Measurements from ENCODE around the gene DIP2C. TPM values are rescaled to one million over a fixed set of nuclear protein-coding genes. Genes with fewer than 3 reads are reported as not detected.
"Not testable (repeated sequence)": the region's sequence is repeated elsewhere in the genome, so short reads cannot be mapped to it uniquely, and the experiment has no call there.

Gene DIP2C
- total RNA-seq, 4 donors from 2014 or later = 13.4 to 32.0 (median 18.4) TPM

DNA sequence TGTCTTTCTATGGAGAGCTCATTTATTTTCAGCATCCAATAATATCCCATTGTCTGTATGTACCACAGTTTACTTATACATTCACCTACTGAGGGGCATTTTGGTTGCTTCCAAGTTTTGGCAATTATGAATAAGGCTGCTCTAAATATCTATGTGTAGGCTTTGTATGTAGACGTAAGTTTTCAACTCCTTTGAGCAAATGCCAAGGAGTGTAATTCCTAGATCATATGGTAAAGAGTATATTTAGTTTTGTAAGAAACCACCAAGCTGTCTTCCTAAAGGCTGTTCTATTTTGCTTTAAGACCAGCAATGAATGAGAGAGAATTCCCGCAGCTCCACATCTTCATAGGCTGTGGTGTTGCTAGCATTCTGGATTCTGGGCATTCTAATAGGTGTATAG lies 259.8 kb downstream of the DIP2C start:
- no peaks in the 10 kb centered on the region for H3K36me3 ChIP-seq
- H3K4me1 ChIP-seq = peaks cover 0 to 12% (median 3%) of the 10 kb centered on the region in 4 donors
- H3K9me3 ChIP-seq = no peaks in the 10 kb centered on the region
- in situ Hi-C loops (cut with MboI; ENCODE audit: low pct_ligation_motif_present in 1 of 4, low pct_unique_long_range_greater_than_20kb in 1 of 4, low sequenced_read_pairs in 3 of 4) = no loop called here
- intact Hi-C loops (cut with DNase I; ENCODE audit: low total_unique reads) = no loop called here
- TF ChIP-seq POLR2A (IDR thresholded peaks at IDR 0.05) (no peak), EP300 (IDR thresholded peaks at IDR 0.05; ENCODE audit: low read depth) (no peak), POLR2AphosphoS5 (IDR thresholded peaks at IDR 0.05) (no peak)
- TF ChIP-seq, protein P1, sequence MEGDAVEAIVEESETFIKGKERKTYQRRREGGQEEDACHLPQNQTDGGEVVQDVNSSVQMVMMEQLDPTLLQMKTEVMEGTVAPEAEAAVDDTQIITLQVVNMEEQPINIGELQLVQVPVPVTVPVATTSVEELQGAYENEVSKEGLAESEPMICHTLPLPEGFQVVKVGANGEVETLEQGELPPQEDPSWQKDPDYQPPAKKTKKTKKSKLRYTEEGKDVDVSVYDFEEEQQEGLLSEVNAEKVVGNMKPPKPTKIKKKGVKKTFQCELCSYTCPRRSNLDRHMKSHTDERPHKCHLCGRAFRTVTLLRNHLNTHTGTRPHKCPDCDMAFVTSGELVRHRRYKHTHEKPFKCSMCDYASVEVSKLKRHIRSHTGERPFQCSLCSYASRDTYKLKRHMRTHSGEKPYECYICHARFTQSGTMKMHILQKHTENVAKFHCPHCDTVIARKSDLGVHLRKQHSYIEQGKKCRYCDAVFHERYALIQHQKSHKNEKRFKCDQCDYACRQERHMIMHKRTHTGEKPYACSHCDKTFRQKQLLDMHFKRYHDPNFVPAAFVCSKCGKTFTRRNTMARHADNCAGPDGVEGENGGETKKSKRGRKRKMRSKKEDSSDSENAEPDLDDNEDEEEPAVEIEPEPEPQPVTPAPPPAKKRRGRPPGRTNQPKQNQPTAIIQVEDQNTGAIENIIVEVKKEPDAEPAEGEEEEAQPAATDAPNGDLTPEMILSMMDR (IDR thresholded peaks at IDR 0.05) = no peak
- WGBS, 2 donors (ENCODE audit: low coverage in 1 of 2) = 98 to 100% methylated on average over 1 to 2 of the region's 2 CpGs
- H3K4me3 ChIP-seq = no peak overlapping the region
- no peaks in the 10 kb centered on the region for H3K27me3 ChIP-seq
- no peak for DNase-seq
- H3K27ac ChIP-seq = no peak overlapping the region

DNA sequence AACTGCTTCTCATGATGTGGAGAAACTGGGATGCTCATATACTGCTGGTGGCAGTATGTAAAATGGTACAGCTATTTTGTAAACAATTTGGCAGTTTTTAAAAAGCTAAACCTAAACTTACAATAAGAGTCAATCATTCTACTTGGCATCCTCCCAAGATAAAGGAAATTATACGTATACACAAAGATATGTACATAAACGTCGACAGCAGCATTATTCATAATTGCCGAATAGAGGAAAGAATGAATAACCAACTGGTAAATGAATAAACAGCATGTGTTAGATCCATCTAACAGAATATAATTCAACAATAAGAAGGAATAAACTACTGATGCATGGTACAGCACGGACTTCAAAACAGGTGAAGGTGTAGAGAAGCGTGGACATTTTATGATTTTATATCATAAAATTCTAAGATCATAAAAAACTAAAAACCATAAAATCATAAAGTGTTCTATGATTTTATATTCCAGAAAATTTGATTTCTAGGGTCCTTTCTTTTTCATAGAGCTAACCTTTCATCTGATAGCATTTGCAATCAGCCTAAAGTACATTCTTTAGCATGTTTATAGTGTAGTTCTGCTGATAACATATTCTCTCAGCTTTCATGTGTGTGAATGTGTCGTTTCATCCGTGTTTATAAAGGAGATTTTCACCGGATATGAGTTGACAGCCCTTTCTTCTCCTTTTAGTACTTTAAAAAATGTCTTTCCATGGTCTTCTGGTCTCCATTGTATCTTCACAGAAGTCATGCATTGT lies 261.5 kb downstream of the DIP2C start:
- H3K27me3 ChIP-seq = no peaks in the 10 kb centered on the region
- intact Hi-C loops (cut with DNase I; ENCODE audit: low total_unique reads) (no loop called here), in situ Hi-C loops (cut with MboI; ENCODE audit: low pct_ligation_motif_present in 1 of 4, low pct_unique_long_range_greater_than_20kb in 1 of 4, low sequenced_read_pairs in 3 of 4) (no loop called here)
- WGBS, 2 donors (ENCODE audit: low coverage in 1 of 2) = 38 to 49% methylated on average over 9 of the region's 9 CpGs
- H3K4me3 ChIP-seq = no peak overlapping the region
- no peak for DNase-seq
- H3K27ac ChIP-seq = no peak overlapping the region
- H3K4me1 ChIP-seq = peaks cover 0 to 12% (median 3%) of the 10 kb centered on the region in 4 donors
- H3K9me3 ChIP-seq = no peaks in the 10 kb centered on the region
- TF ChIP-seq POLR2AphosphoS5 (IDR thresholded peaks at IDR 0.05) (no peak), POLR2A (IDR thresholded peaks at IDR 0.05) (no peak)
- no peaks in the 10 kb centered on the region for H3K36me3 ChIP-seq

DNA sequence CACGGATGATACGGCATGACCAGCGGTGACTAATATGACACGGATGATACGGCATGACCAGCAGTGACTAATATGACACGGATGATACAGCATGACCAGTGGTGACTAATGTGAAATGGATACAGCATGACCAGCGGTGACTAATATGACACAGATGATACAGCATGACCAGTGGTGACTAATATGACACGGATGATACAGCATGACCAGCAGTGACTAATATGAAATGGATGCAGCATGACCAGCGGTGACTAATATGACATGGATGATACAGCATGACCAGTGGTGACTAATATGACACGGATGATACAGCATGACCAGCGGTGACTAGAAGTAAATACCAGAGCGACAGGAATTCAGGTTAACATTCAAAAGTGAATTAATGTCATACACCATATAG lies 264.1 kb downstream of the DIP2C start:
- H3K27me3 ChIP-seq; H3K36me3 ChIP-seq; in situ Hi-C loops (cut with MboI; ENCODE audit: low pct_ligation_motif_present in 1 of 4, low pct_unique_long_range_greater_than_20kb in 1 of 4, low sequenced_read_pairs in 3 of 4); H3K9me3 ChIP-seq; H3K4me3 ChIP-seq; H3K27ac ChIP-seq; DNase-seq; intact Hi-C loops (cut with DNase I; ENCODE audit: low total_unique reads): not testable (repeated sequence)
- peaks cover 0 to 12% (median 3%) of the 10 kb centered on the region in 4 donors for H3K4me1 ChIP-seq
- 94 to 95% methylated on average over 12 of the region's 12 CpGs for WGBS, 2 donors (ENCODE audit: low coverage in 1 of 2)

DNA sequence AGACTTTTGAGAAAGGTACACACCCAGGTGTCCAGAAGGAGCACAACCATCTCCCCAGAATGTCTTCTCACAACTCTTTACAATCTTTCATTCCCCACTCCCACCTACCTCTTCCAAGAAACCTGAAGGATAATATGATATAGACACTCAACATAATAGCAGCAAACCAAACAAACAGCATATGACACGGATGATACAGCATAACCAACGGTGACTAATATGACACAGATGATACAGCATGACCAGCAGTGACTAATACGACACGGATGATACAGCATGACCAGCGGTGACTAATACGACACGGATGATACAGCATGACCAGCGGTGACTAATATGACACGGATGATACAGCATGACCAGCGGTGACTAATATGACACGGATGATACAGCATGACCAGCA lies 264.7 kb downstream of the DIP2C start:
- H3K27ac ChIP-seq; H3K4me3 ChIP-seq; H3K9me3 ChIP-seq; H3K36me3 ChIP-seq; intact Hi-C loops (cut with DNase I; ENCODE audit: low total_unique reads); DNase-seq; H3K27me3 ChIP-seq; in situ Hi-C loops (cut with MboI; ENCODE audit: low pct_ligation_motif_present in 1 of 4, low pct_unique_long_range_greater_than_20kb in 1 of 4, low sequenced_read_pairs in 3 of 4): not testable (repeated sequence)
- WGBS, 2 donors (ENCODE audit: low coverage in 1 of 2) = 93% methylated on average over 8 of the region's 11 CpGs; no CpG with 5 or more reads in 1 of the 2 donors
- H3K4me1 ChIP-seq = peaks cover 0 to 12% (median 3%) of the 10 kb centered on the region in 4 donors

DNA sequence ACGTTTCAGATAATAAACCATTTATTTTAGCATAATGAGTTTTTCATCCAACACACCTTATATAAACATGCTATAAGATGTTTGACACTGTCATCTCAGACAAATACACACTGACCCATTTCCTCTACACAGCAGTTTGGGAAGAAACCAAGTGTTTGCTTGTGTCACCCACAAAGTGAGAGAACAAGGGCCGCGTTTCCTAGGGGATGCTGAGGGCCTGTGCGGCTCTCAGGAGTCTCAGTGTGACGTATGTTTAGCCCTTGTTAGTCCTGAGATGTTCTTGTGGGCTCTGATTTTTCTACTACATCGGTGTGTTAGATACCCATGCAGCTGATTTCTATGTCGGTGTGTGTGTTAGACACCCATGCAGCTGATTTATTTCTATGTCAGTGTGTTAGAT lies 266.3 kb downstream of the DIP2C start:
- TF ChIP-seq EP300 (IDR thresholded peaks at IDR 0.05; ENCODE audit: low read depth) = no peak
- TF ChIP-seq, protein P1 (IDR thresholded peaks at IDR 0.05) = no peak
- no peak for TF ChIP-seq POLR2AphosphoS5 (IDR thresholded peaks at IDR 0.05)
- no peak for TF ChIP-seq POLR2A (IDR thresholded peaks at IDR 0.05)
- Histone ChIP-seq H3K27ac (no peak overlapping the region), H3K36me3 (no peaks in the 10 kb centered on the region), H3K4me3 (no peak overlapping the region), H3K4me1 (peaks cover 0 to 6% (median under 1%) of the 10 kb centered on the region in 4 donors), H3K9me3 (no peaks in the 10 kb centered on the region), H3K27me3 (no peaks in the 10 kb centered on the region)
- in situ Hi-C loops (cut with MboI; ENCODE audit: low pct_ligation_motif_present in 1 of 4, low pct_unique_long_range_greater_than_20kb in 1 of 4, low sequenced_read_pairs in 3 of 4) = no loop called here
- no peak for DNase-seq
- 88% methylated on average over 5 to 7 of the region's 7 CpGs for WGBS, 2 donors (ENCODE audit: low coverage in 1 of 2)
- intact Hi-C loops (cut with DNase I; ENCODE audit: low total_unique reads) = no loop called here

Measured in transverse colon (tissue), 4 donors.